Eye (tissue), 1 donor: Measurements from ENCODE around the gene VKORC1.
"Not testable (repeated sequence)": the region's sequence is repeated elsewhere in the genome, so short reads cannot be mapped to it uniquely, and the experiment has no call there.

Experiments used
- DNase-seq: peaks from one replicate; pipeline ENCODE4 v3.0.0-alpha.2; 2015

Gene VKORC1

DNA sequence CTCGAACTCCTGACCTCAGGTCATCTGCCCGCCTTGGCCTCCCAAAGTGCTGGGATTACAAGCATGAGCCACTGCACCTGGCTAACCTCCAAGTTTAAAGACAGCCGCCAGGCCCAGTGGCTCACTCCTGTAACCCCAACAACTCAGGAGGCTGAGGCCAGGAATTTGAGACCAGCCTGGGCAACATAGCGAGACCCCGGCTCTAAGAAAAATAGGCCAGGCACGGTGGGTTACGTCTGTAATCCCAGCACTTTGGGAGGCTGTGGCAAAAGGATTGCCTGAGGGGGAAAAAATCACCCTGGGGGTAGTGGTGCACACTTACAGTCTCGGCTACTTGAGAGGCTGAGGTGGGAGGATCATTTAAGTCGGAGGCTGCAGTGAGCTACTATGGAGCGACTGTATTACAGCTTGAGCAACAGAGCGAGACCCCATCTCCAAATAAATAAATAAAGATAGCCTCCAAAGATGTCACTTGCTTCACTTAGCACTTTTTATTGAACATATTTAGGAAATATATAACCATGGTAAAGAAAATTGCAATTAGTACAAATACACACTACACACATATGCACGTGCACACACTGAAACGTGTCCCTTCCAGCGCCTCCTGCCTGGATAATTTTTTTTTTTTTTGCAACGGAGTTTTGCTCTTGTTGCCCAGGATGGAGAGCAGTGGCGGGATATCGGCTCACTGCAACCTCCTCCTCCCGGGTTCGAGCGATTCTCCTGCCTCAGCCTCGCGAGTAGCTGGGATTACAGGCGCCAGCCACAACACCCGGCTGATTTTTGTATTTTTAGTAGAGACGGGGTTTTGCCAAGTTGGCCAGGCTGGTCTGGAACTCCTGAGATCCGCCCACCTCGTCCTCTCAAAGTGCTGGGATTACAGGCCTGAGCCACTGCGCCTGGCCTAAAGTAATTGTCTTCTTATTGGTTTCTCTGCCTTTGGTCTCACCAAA is 12.2 kb upstream of the VKORC1 start:
- DNase-seq: no peak

DNA sequence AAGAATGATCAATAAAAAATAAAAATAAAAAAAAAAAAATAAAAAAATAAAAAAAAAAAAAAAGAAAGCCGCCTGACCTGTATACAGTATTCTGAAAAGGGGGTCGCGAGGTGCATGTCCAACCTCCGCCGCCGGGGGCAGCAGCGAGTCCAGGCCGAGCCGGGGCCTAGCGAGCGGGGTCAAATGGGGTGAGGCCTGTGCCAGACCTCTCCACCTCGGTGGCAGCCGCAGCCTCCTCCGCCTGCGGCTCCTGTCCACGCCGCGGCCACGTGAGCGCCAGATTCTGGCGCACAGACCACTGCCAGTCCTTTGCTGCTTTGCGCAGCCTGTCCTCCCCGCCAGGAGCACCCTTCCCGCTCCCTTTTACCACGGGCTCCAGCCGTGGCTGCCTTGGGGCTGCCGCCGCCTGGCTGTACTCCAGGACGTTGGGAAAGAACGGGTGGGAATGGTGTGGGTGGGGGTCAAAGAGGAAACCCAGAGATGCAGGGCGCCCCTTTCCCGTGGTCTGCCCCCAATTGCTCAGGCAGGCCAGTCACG is 11.1 kb upstream of the VKORC1 start:
- peak; percentile 88 for DNase-seq

DNA sequence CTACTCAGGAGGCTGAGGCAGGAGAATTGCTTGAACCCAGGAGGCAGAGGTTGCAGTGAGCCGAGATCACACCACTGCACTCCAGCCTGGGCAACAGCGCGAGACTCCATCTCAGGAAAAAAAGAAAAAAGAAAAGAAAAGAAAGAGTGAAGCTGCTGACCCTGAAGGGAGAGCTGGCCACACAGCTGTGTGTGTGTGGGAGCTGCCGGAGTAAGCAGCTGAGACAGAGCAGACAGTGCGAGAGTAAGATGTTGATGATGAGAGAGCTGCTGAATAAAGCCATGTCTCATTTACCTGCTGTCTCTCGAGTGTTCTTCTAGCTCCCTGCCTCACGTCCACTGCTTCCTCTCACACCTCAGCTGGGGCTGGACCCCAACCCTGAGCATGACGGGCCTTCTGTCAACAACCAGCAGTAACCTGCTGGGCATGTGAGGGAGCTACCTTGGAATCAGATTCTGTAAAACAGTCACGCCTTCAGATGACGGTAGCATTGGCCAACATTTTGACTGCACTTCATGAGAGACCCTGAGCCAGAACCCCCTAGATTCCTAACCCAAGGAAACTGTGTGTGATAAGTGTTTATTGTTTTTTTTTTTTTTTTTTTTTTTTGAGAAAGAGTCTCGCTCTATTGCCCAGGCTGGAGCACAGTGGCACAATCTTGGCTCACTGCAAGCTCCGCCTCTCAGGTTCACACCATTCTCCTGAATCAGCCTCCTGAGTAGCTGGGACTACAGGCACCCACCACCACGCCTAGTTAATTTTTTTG is 6.5 kb upstream of the VKORC1 start:
- not testable (repeated sequence) for DNase-seq

DNA sequence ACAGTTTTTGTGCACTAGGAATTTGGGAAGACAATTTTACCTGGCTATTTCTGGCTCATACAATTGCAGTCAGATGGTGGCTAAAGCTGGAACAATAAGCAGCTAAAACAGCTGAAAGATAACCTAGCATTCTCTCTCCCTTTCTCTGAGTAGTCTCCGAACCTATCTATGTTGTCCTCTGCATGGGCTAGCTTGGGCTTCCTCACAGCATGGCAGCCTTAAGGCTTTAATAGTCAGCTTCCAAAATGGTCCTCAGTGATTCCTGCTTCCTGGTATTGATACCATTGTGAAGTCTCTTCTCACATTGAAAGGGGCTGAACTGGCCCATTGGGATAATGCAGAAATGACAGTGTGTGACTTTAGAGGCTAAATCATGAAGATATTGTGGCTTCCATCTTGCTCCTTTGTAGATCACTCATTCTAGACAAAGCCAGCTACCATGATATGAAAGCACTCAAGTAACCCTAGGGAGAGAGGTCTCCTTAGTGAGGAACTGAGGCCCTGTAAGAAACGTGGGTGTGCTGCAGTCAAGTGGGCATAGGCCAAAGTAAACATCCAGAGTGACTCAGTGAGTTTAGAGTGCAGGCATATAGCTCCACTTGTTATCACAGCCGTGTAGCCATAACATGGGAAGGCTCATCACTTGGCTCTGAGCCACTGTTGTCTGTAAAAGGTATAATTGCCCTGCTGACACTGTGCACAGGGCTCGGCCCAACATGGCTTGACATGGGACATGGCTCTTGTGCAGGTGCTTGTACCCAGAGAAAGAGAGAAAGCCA is 5.5 kb upstream of the VKORC1 start:
- DNase-seq: no peak

DNA sequence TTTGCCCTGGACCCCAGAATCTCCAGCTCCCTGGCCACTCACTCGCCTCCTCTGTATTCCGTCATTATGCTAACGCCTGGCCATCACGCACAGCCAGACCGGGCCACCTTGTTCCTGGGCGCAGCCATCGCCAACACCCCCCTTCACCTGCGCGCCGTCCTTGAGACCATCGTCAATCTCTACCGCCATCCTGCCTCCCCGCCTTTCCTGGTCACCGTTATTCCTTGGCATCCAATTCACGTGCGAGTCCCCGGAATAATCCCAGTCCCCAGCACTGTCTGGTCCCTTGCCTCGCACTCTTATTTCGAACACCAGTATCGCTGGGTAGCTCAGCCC is 541 bp downstream of the VKORC1 start:
- DNase-seq: no peak

DNA sequence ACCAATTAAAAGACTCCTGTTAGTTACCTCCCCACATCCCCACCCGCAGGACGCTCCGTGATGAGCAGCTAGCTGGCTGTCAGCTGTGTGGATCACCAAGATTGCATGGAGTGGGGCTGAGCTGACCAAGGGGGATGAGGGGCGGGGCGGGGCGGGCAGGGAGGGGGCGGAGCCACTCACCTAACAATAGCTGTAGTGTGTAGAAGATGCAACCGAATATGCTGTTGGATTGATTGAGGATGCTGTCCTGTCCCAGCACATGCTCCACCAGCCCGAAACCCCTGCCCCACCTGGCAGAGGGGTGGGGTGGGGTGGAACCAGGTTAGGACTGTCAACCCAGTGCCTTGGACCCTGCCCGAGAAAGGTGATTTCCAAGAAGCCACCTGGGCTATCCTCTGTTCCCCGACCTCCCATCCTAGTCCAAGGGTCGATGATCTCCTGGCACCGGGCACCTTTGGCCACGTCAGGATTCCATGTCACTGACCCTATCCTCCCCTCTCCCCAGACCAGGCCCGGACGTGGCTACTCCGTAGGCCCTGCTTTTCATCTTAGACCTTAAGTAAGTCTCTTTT is 1.4 kb downstream of the VKORC1 start:
- DNase-seq: peak; percentile 67

DNA sequence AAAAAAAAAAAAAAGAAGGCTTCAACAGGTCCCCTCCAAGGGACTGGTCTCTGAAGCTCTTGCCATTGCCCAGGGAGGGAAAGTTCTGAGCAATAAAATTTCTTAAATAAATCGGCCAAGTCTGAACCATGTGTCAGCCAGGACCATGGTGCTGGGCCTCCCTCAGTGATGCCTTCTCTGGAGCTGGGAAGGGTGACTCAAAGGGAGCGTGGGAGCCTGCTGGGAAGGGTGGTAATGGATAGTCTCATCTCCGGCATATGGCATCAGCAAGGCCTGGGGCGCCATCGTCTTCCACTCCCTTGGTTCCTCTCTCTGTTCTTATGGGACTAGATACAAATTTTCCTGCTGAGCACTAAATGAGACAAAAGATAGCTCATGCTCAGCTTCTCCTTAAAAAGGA is 2.3 kb downstream of the VKORC1 start:
- DNase-seq: no peak

DNA sequence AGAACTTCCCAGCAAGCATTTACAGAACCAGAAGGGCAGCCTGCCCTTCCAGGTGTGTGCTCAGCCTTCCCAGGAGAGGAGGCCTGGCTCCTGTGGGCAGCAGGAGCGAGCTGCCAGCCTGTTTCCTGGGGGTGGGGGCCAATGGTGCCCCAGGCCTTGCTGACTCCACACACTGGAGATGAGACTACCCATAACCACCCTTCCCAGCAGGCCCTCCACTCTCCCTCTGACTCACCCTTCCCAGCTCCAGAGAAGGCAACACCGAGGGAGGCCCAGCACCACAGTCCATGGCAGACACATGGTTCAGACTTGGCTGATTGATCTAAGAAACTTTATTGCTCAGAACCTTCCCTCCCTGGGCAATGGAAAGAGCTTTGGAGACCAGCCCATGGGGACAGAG is 4.1 kb downstream of the VKORC1 start:
- no peak for DNase-seq

DNA sequence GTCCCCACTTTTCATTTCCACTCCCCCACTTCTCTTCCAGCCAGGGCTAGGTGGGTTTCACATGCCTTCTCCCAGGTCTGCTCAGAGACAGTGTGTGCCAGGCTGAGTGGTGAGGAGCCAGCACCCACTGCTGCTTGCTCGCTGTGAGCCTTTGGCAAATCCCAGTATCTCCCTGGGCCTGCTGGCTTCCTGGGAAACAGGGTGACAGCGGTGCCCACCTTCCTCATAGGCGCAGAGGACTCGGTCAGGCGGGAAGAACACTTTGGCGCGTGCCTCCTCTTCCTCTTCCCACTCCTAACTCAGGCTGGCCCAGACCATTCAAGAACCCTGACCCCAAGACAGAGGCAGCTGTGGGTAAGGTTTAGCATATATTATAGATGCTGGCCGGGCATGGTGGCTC is 5.4 kb downstream of the VKORC1 start:
- DNase-seq: no peak

DNA sequence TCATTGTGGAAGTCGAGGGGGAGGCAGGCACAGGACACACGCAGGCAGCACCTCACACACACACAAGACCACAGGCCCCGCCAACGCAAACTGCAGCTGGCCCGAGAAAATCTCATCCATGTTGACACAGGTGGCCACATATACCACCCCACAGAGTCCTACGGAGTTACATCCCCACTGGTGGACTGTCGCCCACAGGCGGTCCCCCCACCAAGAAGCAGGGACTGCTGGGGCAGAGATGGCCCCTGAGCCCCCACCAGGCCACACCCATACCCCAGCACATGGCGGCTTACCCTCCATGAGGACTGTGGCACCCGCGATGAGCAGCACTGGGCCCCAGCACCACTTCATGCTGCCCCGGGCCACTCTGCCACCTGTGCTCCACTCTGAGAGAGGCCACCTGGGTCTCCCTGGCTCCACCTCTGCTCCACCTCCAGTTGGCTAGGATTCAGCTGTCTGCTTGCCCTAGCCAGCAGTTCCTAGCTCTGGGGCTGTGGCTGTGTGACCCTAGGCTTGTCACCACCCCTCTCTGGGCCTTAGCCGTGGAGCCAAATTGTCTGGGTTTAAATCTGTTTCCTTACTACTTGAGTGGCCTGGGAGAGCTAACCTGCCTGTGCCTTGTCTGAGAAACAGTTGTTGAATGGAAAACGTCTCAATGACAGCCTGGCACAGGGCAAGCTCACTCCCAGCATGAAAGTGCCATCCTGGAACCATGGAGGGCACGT is 6.0 kb downstream of the VKORC1 start, which contains the start of gene PRSS53:
Gene PRSS53 (minus strand): TSS at position 485 of the 725 bp plus-strand sequence. CDS start 134 bp downstream, at position 351.
- DNase-seq: no peak

DNA sequence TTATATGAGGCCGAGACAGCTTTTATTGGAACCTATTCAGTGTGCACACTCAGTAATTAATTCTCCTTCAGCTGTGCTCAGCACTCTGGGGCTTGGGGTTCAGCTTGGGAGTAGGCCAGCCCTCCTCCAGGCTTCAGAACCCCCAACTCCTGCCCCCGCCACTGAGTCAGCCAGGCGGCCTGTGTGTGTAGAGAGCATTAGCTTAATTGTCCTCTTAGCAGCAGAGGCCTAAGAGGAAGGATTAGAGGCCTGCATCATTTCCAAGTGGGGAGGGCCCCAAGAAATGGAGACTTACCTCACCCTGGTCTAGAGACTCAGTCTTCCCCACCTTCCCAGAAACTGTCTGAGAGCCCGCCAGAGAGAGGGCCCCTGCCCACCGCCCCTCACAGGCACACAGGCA is 6.6 kb downstream of the VKORC1 start:
- no peak for DNase-seq

DNA sequence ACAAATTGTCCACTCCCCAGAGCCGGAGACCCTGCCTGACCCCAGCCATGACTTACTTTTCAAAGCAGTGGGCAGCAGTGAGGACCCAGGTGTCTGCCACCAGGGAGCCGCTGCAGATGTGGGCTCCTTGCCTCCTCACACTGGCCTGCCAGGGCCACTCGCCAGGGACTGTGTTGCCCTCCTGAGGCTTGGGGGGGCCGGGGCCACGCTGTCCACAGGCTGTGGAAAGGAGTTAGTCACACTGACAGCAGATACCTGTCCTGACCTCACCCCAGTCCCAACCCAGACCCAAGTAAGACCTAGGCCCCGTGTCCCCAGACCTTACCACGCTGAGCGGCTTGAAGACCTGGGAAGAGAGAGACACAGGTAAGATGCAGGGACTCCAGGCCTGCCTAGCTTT is 7.1 kb downstream of the VKORC1 start:
- DNase-seq: no peak

DNA sequence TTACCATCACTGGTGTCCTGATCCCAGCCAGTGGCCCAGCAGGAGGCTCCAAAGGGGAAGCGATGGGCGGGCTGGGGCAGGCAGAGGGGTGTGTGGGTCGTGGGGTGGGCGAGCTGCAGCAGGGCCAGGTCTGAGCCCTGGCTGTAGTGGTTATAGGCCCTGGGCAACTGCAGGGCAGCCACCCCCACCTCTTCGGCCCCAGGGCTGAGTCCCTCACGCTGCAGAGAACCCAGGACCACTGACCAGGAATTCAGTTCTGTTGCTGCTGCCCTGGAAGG is 8.0 kb downstream of the VKORC1 start:
- no peak for DNase-seq

DNA sequence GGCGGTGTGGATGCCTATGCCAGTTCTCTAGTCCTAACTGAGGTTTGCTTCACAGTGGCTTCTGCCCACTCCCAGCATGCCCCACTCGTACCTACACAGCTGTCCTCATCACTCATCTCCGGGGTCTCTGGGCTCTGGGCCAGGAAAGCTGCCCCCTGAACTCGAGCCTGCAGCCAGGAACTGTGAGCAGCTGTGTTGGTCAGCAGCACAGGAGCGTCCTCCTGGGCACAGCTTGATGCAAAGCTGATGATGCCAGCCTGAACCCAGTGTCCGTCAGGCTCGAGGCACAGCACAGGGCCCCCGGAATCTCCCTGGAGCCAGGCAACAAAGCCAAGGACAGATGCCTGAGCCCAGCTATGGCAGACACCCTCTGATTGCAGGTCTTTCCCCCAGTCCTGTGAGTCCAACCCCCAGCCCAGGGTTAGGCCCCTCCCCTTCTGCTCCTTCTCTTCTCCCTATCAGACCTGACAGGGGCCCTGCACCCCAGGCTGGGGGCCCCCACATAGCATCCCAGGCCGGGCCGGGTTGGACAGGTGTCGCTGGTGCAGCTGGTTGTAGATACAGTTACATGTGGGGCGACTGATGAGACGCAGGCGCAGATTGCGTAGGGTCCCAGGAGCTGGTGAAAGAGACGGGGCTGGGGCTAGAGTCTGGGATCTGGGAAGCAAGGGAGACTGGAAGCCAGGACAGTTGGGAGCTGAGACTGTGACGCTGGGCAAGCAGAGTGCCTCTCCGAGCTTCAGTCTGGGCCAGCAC is 8.5 kb downstream of the VKORC1 start:
- DNase-seq: peak; percentile 33

DNA sequence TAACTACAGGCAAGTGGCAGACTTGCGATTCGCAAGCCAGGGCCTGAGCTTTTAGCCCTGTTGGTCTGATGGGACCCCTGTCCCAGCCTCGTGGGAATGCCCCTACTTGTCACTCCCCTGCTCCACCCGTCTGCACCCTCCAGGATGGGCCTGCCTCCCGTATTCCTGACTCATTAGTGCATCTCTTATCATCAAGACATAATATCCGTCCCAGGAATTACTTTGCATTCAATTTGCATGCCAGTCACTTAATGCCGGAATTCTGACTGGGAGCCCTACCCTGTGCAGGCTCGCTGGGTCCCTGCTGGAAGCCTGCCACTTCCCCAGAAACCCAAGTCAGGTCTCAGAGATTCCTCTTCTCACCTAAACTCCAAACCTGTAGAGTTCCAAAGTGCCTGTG is 9.2 kb downstream of the VKORC1 start:
- no peak for DNase-seq

DNA sequence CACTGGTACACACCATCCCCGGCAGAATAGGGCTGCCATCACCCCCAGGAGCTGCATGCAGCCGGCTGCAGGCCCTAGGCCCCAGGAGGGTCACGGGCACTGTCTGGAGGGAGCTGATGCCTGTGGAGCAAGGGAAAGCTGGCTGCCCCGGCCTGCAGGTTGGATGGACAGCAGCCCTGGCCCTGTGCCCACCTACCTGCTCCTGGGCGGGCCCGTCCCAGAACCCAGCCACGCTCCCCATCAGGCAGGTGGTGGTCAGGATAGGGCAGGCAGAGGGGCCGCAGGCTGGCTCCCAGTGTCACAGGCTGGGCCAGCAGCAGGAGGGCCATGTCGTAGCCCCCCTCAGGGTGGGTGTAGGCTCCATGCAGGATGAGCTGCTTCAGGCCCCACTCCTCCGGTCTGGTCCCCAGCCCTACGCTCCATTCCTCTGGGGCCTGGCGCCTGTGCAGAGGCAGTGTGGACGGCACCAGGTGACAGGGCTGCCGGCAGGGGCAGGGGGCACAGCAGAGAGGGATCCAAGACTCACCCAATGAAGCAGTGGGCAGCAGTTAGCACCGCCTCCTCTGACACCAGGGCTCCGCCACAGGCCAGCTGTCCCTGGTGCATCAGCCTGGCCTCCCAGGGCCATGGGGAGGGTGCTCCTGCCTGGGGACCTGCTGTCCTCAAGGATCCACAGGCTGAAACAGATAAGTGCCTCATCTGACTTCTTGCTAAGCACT is 9.9 kb downstream of the VKORC1 start:
- DNase-seq: no peak

DNA sequence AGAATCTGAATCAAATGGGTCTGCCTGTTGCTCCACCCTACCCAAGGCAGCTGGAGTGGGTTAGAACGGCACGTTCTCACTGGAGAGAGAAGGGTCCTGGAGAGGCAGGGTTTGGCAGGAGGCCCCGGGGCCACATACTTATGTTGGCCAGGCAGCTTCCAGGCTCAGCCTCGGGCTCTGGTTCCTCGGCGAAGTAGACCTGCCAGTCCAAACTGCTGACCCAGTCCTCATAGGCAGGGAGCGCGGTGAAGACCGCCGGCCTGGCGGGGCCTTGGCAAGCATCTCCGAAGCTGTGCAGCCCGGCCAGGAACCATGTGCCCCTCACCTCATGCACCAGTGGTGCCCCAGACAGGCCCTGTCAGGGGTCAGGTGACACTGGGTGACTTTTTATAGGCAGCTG is 10.6 kb downstream of the VKORC1 start:
- DNase-seq: no peak

DNA sequence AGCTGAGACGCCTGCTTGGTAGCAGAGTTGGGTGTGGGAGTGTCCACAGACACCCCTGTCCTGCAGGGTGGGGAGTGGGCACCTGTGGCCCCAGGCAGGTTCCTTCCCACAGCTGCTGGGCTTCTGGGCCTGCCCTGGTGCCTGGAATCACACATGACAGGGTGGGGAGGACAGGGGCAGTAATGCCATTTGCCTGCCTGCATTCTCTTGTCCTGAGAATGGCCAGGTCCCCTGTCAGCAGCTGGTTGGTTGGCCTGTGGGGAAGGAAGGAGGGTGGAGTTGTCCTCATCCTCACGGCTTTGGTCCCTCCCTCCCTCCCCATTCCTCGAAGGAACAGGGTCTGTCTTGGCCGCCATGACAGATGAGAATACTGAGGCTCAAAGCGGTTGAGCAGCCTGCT is 11.0 kb downstream of the VKORC1 start:
- no peak for DNase-seq

DNA sequence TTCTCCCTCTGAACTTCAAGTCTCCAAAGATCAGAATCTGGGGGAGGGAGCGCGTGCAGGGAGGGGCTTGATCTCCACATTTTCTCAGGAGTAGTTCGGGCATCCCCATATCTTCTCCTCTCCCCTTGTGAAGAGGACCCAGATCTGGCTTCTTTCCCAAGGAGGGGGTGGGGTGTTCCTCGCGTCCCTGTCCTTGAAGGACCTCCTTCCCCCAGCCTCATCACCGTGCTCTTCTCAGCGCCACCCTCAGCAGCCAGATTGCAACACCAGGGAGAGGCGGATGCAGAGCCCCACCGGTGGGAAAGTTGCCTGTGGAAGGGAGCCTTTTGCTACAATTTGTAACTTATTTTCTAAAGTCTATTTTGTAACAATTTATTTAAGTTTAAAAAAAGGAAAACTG is 11.5 kb downstream of the VKORC1 start:
- no peak for DNase-seq

DNA sequence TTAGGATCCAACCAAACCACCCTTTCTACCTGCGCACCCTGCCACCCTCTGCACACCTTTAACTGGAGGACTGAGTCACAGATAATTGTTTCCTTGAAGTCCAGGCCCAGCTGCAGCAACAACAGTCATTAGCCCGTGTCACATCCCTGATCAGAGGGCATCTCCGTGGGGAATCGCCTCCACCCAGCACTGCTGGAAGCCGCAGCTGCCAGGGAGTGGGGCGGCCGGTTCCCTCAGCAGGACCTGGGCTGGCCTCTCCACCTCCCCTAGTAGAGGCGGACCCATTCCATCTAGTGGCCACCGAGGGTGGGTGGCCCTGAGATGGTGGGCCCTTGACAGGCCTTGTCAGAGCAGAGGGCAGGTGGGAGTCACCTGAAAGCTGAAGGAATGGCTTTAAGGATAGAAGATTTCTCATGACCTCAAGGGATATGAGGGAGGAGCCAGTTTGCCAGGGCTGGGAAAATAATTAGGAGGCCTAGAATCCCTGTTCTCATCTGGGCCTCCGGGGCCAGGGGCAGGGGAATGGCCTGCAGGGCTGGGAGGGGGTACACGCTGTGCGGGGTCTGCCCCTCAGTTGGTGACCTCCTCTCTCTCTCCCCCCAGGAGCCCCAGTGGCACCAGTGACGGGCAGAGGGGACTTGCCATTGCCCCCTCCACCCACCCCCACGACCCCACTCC is 12.1 kb downstream of the VKORC1 start:
- DNase-seq: no peak
